Esophagus muscularis mucosa (tissue), 3 donors: Measurements from ENCODE around the gene SV2B.

ENCODE experiments used
- CTCF ChIP-seq, 3 experiments: fragments of 200-600 bp in 2 of 3; fragments of 450-650 bp in 1 of 3; sonication (generic) in 2 of 3; IDR thresholded peaks; one replicate each; pipeline ENCODE4 v1.5.1; 2017 to 2019; ENCODE audit warnings: antibody characterized with exemption in 3 of 3, mild to moderate bottlenecking in 2 of 3, moderate library complexity in 1 of 3
- EP300 ChIP-seq: sonication (generic); formaldehyde crosslinking; IDR thresholded peaks from one replicate; pipeline ENCODE4 v1.6.1; 2017; ENCODE audit warnings: antibody characterized with exemption

GRCh38 chr15:91054816-91055215 lies 45.2 kb upstream of the SV2B start:
- TF ChIP-seq CTCF (IDR thresholded peaks at IDR 0.05) (no peak), EP300 (no peak)
